ENCODE measurements around the gene KCNJ10.

The KCNJ10 gene

GRCh38 chr1:160020196-160020595 is 49.8 kb downstream of the KCNJ10 start:
- DNase-seq, result no peak

GRCh38 chr1:160018900-160019299 is 51.1 kb downstream of the KCNJ10 start:
- DNase-seq, result no peak

- no peak for DNase-seq
Observed at GRCh38 chr1:160018347-160018746, 51.6 kb downstream of the KCNJ10 start.

- DNase-seq, result no peak
Observed at GRCh38 chr1:160017592-160017991, 52.4 kb downstream of the KCNJ10 start.

GRCh38 chr1:160011781-160012180 is 58.2 kb downstream of the KCNJ10 start:
- no peak for DNase-seq

- DNase-seq, result no peak
Observed at GRCh38 chr1:160009801-160010200, 60.2 kb downstream of the KCNJ10 start.

GRCh38 chr1:160009081-160009480 is 60.9 kb downstream of the KCNJ10 start:
- DNase-seq, result no peak

GRCh38 chr1:160007577-160008200 is 62.3 kb downstream of the KCNJ10 start:
- no peak for DNase-seq

GRCh38 chr1:160006312-160006940 is 63.5 kb downstream of the KCNJ10 start:
- DNase-seq, result peak; percentile 54

GRCh38 chr1:160005070-160005469 is 64.9 kb downstream of the KCNJ10 start:
- no peak for DNase-seq

GRCh38 chr1:160004425-160004824 is 65.5 kb downstream of the KCNJ10 start:
- DNase-seq, result no peak

GRCh38 chr1:160004001-160004400 is 66.0 kb downstream of the KCNJ10 start:
- DNase-seq, result no peak

GRCh38 chr1:160001440-160001839 is 68.5 kb downstream of the KCNJ10 start:
- no peak for DNase-seq

GRCh38 chr1:159999204-159999603 is 70.8 kb downstream of the KCNJ10 start:
- no peak for DNase-seq

GRCh38 chr1:159996653-159997052 is 73.3 kb downstream of the KCNJ10 start:
- no peak for DNase-seq

GRCh38 chr1:159994896-159995295 is 75.1 kb downstream of the KCNJ10 start:
- DNase-seq, result no peak

- DNase-seq, result no peak
Observed at GRCh38 chr1:159993911-159994310, 76.0 kb downstream of the KCNJ10 start.

- no peak for DNase-seq
Observed at GRCh38 chr1:159992161-159992560, 77.8 kb downstream of the KCNJ10 start.

GRCh38 chr1:159991513-159991912 is 78.4 kb downstream of the KCNJ10 start:
- DNase-seq, result no peak

- DNase-seq, result no peak
Observed at GRCh38 chr1:159990005-159990404, 80.0 kb downstream of the KCNJ10 start.

- no peak for DNase-seq
Observed at GRCh38 chr1:159989581-159989980, 80.4 kb downstream of the KCNJ10 start.

GRCh38 chr1:159988006-159988405 is 82.0 kb downstream of the KCNJ10 start:
- no peak for DNase-seq

GRCh38 chr1:159987186-159987585 is 82.8 kb downstream of the KCNJ10 start:
- DNase-seq, result no peak

- DNase-seq, result no peak
Observed at GRCh38 chr1:159986531-159986930, 83.4 kb downstream of the KCNJ10 start.

- DNase-seq, result no peak
Observed at GRCh38 chr1:159986093-159986492, 83.9 kb downstream of the KCNJ10 start.

Data from femur (tissue), 1 donor.